ENCODE results near the gene RABL2A.
"Not testable (repeated sequence)": the region's sequence is repeated elsewhere in the genome, so short reads cannot be mapped to it uniquely, and the experiment has no call there.

The RABL2A gene

DNA sequence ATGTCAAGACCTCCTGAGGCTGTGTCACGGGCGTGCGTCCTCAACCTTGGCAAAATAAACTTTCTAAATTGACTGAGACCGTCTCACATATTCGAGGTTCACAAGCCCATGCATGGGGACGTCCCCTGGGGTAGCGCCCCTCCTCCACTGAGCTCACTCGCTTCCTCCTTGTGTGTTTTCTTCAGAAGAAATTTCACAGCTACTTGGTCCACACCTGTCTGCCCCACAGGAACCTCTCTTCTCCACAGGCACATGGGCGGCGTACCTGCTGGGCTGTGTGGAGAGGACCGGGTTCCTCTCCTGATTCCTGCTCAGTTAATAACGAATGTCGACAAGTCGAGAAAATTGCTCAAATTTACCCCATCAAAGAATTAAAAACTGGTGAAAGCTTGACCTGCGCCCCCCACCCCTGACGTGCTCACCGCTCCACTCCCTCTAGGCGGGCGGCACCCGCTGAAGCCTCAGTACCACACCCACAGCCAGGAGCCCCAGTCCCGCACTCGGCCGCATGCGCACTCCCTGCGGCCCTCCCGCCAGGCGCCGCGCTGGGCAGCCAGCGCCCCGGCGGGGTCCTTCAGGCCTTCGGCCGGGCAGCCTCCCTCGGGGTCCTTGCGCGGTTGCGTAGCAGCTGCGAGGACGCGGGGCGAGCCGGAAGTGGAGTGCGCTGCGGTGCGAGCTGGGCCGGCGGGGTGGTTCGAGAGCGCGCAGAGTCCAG is at the start of gene RABL2A:
RABL2A (plus strand) TSS at position 651 of the 715 bp plus-strand sequence. CDS start 1,341 bp downstream, outside the sequence.
- DNase-seq = not testable (repeated sequence)

DNA sequence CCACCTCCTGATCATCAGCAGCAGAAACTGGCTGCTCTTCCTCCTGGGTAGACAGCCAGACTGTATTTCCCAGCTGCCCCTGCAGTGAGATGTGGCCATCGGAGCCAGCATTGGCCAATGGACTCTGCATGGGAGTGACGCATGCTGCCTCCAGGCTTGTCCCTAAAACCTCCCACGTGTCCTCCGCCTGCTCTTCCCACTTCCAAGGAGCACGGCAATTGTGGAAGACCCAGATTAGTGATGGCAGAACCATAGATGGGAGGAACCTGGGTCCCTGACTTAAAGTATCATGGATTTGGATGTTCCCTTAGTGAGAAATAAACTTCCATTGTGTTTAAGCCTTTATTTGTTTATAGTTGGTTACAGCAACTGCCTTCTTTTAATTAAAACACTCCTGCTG is 48.6 kb upstream of the RABL2A start:
- DNase-seq = not testable (repeated sequence)

- DNase-seq = not testable (repeated sequence)
Observed at GRCh38 chr2:113582473-113582872, 44.6 kb upstream of the RABL2A start.

DNA sequence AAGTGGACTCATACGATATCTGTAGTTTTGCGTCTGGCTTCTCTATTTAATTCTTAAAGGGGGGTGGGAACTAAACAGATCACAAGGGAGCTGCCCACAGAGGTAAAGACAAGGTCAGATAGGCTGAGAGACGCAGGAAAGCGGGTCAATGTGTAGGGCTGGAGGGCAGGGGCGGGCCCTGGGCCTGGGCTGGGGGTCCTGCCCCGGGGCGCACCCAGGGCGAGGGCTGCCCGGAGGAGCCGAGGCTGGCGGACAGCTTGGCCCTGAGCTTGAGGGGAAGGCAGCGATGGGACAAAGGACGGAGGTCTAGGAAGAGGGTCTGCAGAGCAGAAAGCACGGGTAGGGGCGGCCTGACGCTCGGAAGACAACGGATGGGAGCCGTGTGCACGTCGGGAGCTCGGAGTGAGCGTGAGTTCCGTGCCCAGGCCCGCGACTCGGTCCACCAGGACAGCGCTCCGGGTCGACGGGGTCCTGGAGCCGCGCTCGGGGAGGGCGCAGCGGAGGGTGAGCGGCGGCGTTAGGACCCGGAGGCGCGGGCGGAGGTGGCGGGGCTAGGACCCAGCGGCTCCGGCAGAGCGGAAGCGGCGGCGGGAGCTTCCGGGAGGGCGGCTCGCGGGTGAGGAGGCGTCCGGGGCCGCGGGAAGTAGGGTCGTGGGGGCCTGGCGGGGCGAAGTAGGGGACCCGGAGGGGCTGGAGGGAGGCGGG is 43.4 kb upstream of the RABL2A start:
- not testable (repeated sequence) for DNase-seq

DNA sequence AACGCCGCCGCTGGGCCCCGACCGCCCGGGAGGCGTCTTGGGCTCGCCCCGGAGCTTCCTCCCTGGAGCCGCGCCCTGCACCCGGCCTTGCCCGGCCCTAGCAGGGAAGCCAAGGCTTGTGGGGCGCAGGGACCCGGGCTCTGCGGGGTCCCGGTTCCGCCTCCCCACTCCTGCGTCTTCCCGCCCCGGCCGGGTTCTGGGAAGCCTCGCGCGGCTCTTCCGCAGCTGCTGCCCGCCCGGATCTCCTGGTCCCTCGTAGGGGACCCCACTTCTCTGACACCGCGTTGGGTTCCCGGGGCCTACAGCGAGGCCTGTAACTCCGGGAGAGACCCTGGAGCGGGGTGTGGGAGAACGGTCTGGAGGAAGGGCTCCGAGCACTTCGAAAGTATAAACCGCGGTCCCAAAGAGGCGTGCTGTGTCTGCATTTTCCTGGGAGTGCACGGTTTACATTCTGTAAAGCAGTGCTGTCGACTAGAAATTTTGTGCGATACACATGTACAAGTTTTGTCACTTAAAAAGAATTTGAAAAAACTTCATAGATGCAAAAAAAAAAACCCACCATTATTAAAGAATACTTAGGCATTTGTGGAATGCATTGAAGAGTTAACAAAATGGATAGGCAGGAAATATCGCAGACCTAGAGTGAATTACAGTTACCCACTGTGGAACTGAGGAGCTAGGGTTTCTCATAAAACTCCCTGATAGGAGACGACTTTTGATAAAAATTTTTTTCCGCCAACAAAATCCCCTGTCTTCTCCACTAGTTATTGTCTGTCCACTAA is 42.6 kb upstream of the RABL2A start:
- not testable (repeated sequence) for DNase-seq

DNA sequence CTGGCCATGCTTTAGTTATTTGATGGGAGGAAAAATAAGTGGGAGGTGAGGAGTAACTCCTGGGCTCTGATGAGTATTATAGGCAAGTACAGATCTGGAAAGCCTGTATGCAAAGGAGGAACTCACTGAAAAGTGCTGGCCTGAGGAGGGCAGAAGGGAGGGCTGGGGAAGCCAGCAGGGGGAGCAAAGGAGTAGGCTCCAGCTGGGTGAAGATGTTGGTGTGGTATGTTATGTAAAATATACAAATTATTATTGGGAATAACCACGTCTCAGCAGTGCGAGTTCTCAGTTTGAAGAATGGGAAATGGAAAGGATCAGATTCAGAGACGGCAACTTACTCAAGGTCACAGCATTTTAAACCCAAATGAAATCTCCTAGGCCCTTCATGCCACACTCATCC is 39.9 kb upstream of the RABL2A start:
- not testable (repeated sequence) for DNase-seq

- not testable (repeated sequence) for DNase-seq
Observed at GRCh38 chr2:113589591-113589990, 37.5 kb upstream of the RABL2A start.

GRCh38 chr2:113591926-113592325 is 35.1 kb upstream of the RABL2A start:
- DNase-seq = not testable (repeated sequence)

DNA sequence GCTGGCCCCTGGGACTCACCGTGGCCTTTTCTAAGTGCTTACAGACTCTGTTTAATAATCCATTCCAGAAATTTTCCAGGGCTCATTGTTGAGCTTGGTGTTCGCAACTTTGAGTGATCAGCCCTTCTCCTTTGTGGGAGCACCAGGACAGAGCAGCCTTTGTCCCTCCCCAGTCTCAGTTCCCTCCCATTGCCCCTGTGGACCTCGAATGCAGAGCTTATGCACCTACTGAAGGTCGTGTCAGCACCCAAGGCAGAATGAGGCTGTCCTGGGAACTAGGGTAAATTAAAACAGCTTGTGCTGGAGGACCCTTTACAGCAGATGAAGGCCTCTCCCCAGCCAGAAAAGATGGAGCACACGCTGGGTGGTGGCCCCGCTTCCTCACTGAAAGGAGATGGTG is 33.8 kb upstream of the RABL2A start:
- not testable (repeated sequence) for DNase-seq

DNA sequence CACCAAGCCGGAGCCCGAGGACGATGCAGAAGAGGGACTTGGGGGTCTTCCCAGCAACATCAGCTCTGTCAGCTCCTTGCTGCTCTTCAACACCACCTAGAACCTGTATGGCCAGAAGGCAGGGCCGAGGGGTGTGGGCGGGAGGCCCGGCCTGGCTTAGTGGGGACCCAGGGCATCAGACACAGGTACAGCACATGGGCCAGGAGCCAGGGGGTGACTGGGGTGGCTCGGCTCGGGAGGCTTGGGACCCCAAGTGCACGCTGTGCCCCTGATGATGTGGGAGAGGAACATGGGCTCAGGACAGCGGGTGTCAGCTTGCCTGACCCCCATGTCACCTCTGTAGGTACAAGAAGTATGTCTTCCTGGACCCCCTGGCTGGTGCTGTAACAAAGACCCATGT is 31.3 kb upstream of the RABL2A start:
- not testable (repeated sequence) for DNase-seq

DNA sequence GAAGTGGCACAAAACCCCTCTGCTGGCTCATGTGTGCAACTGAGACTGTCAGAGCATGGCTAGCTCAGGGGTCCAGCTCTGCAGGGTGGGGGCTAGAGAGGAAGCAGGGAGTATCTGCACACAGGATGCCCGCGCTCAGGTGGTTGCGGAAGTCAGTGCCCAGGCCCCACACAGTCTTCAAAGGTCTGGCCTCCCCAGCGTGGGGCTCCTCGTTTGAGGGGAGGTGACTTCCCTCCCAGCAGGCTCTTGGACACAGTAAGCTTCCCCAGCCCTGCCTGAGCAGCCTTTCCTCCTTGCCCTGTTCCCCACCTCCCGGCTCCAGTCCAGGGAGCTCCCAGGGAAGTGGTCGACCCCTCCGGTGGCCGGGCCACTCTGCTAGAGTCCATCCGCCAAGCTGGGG is 29.9 kb upstream of the RABL2A start:
- not testable (repeated sequence) for DNase-seq

DNA sequence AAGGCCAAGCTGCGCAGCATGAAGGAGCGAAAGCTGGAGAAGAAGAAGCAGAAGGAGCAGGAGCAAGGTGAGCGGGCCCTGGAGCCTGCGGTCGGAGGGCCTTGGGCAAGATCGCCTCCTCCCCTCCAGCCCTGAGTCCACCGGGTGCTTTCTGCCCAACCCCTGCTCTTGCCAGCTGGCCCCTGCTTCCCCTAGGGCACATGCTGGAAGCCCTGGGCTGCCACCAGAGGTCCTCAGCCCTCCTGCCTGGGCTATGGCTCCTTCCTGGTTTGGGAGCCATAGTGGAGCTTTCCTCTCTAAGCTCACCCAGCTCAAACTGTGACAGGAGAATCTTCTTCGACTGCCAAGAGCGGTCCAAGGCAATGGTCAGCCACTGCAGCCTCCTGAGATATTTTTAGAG is 29.5 kb upstream of the RABL2A start:
- DNase-seq = not testable (repeated sequence)

- DNase-seq = not testable (repeated sequence)
Observed at GRCh38 chr2:113598180-113598579, 28.9 kb upstream of the RABL2A start.

- not testable (repeated sequence) for DNase-seq
Observed at GRCh38 chr2:113598738-113599137, 28.3 kb upstream of the RABL2A start.

GRCh38 chr2:113599208-113599607 is 27.9 kb upstream of the RABL2A start:
- DNase-seq = not testable (repeated sequence)

DNA sequence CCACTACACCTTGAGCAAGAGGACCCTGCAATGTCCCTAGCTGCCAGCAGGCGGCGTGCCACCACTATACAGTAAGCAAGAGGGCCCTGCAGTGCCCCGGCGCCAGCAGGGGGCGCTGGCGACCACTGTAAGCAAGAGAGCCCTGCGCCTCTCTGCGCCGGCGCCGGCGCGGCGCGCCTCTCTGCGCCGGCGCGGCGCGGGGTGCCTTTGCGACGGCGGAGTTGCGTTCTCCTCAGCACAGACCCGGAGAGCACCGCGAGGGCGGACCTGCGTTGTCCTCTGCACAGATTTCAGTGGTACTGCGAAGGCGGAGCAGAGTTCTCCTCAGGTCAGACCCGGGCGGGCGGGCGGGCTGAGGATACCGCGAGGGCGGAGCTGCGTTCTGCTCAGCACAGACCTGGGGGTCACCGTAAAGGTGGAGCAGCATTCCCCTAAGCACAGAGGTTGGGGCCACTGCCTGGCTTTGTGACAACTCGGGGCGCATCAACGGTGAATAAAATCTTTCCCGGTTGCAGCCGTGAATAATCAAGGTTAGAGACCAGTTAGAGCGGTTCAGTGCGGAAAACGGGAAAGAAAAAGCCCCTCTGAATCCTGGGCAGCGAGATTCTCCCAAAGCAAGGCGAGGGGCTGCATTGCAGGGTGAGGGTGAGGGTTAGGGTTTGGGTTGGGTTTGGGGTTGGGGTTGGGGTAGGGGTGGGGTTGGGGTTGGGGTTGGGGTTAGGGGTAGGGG is 24.9 kb upstream of the RABL2A start:
- DNase-seq = not testable (repeated sequence)

DNA sequence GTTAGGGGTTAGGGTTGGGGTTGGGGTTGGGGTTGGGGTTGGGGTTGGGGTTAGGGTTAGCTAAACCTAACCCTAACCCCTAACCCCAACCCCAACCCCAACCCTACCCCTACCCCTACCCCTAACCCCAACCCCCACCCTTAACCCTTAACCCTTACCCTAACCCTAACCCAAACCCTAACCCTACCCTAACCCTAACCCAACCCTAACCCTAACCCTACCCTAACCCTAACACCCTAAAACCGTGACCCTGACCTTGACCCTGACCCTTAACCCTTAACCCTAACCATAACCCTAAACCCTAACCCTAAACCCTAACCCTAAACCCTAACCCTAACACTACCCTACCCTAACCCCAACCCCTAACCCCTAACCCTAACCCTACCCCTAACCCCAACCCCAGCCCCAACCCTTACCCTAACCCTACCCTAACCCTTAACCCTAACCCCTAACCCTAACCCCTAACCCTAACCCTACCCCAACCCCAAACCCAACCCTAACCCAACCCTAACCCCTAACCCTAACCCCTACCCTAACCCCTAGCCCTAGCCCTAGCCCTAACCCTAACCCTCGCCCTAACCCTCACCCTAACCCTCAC is 24.1 kb upstream of the RABL2A start:
- no peak for DNase-seq

- DNase-seq = not testable (repeated sequence)
Observed at GRCh38 chr2:113603467-113604084, 23.5 kb upstream of the RABL2A start.

GRCh38 chr2:113604085-113604477 is 23.0 kb upstream of the RABL2A start:
- not testable (repeated sequence) for DNase-seq

GRCh38 chr2:113604661-113605060 is 22.4 kb upstream of the RABL2A start:
- DNase-seq = not testable (repeated sequence)

- DNase-seq = not testable (repeated sequence)
Observed at GRCh38 chr2:113606036-113606435, 21.0 kb upstream of the RABL2A start.

GRCh38 chr2:113609822-113610221 is 17.2 kb upstream of the RABL2A start:
- not testable (repeated sequence) for DNase-seq

Data from NCI-H1694 treated with DMSO at 0.1 percent for 48 hours (cell line).